Astrocyte (in vitro differentiated cells and primary cell): ENCODE results near the gene SHISAL1. TPM values are rescaled to one million over a fixed set of nuclear protein-coding genes. Genes with fewer than 3 reads are reported as not detected.

Source experiments
- DNase-seq: peaks from one replicate; pipeline ENCODE4 v3.0.0-alpha.2; 2010; ENCODE audit warnings: low read depth
- FAIRE-seq: peaks from 2 replicates; lab custom pipeline; 2011; peaks lifted over from hg19 to GRCh38; lab: Jason Lieb, UNC
- H2AFZ ChIP-seq: 2 replicates; pipeline ENCODE4 v1.6.0; 2012; ENCODE audit warnings: low read depth, low read length, inconsistent platforms
- H3K27ac ChIP-seq: 2 replicates; pipeline ENCODE4 v1.5.1; 2011; ENCODE audit warnings: low read depth, low read length, inconsistent platforms
- H3K27me3 ChIP-seq: 2 replicates; pipeline ENCODE4 v1.6.0; 2011; ENCODE audit warnings: low read length, inconsistent platforms; ENCODE audit not compliant: insufficient read depth
- H3K36me3 ChIP-seq: 2 replicates; pipeline ENCODE4 v1.5.1; 2011; ENCODE audit warnings: low read length, inconsistent platforms; ENCODE audit not compliant: insufficient read depth
- H3K4me1 ChIP-seq: 2 replicates; pipeline ENCODE4 v1.5.1; 2011; ENCODE audit warnings: low read length, inconsistent platforms; ENCODE audit not compliant: insufficient read depth
- H3K4me2 ChIP-seq: 2 replicates; pipeline ENCODE4 v1.6.0; 2012; ENCODE audit warnings: low read length, inconsistent platforms
- H3K4me3 ChIP-seq: 2 replicates; pipeline ENCODE4 v1.5.1; 2011; ENCODE audit warnings: low read depth, mild to moderate bottlenecking, low read length, inconsistent platforms; ENCODE audit not compliant: insufficient read depth
- H3K79me2 ChIP-seq: 2 replicates; pipeline ENCODE4 v1.6.0; 2012; ENCODE audit warnings: mild to moderate bottlenecking, low read length, inconsistent platforms; ENCODE audit not compliant: insufficient read depth
- H3K9ac ChIP-seq: 2 replicates; pipeline ENCODE4 v1.6.0; 2012; ENCODE audit warnings: mild to moderate bottlenecking, low read length, inconsistent platforms
- H3K9me3 ChIP-seq: 2 replicates; pipeline ENCODE4 v1.5.1; 2012; ENCODE audit warnings: low read depth, mild to moderate bottlenecking, low read length, inconsistent platforms; ENCODE audit not compliant: insufficient read depth
- H4K20me1 ChIP-seq: 2 replicates; pipeline ENCODE4 v1.6.0; 2012; ENCODE audit warnings: low read length, inconsistent platforms; ENCODE audit not compliant: insufficient read depth
- H3K27ac Mint-ChIP-seq: one replicate; pipeline ENCODE4 v1.8.0; 2021; ENCODE audit warnings: mild to moderate bottlenecking, mixed read lengths; ENCODE audit not compliant: unreplicated experiment
- H3K27me3 Mint-ChIP-seq: one replicate; pipeline ENCODE4 v1.8.0; 2021; ENCODE audit warnings: low read depth, mixed read lengths; ENCODE audit not compliant: unreplicated experiment
- H3K36me3 Mint-ChIP-seq: one replicate; pipeline ENCODE4 v1.8.0; 2021; ENCODE audit warnings: low read depth, mixed read lengths; ENCODE audit not compliant: unreplicated experiment
- H3K4me1 Mint-ChIP-seq: one replicate; pipeline ENCODE4 v1.8.0; 2021; ENCODE audit warnings: low read depth, mixed read lengths; ENCODE audit not compliant: unreplicated experiment
- H3K4me3 Mint-ChIP-seq: one replicate; pipeline ENCODE4 v1.8.0; 2021; ENCODE audit warnings: mild to moderate bottlenecking, moderate library complexity, mixed read lengths; ENCODE audit not compliant: unreplicated experiment
- H3K9me3 Mint-ChIP-seq: one replicate; pipeline ENCODE4 v1.8.0; 2021; ENCODE audit warnings: mild to moderate bottlenecking, mixed read lengths; ENCODE audit not compliant: unreplicated experiment
- EZH2 ChIP-seq: IDR thresholded peaks from 2 replicates; pipeline ENCODE4 v1.6.1; 2012; ENCODE audit warnings: mild to moderate bottlenecking, low read length, inconsistent platforms; ENCODE audit not compliant: insufficient read depth
- total RNA-seq: library from RNA; stranded (reverse); gene quantifications from 2 replicates; pipeline ENCODE4 v1.2.1, GENCODE V29; 2021
- TF ChIP-seq, protein P1 (sequence below): IDR thresholded peaks from 2 replicates; pipeline ENCODE4 v1.5.1; 2011; ENCODE audit warnings: low read depth, mild to moderate bottlenecking, inconsistent platforms, low read length, moderate library complexity; ENCODE audit not compliant: insufficient read depth

SHISAL1 gene
- total RNA-seq, 1 donor from 2014 or later = 0.36 TPM

DNA sequence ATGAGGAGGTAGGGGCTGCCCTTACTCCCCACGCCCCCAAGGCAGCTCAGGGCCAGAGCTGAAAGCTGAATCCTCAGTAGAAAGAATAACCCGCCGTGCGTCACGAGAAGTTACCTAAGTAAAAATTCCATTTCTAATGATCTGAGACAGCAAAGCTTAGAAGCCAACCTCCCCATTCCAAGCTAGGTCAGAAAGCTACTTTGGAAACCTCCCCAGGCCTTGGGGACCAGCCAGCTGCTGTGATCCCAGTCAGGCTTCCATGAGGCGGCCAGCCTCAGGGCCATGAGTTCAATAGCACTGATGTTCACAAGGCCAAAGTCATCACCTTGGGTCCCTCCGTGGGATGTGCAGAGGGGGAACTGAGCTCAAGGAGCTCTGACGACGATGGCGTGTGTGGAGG, 6.9 kb downstream of the SHISAL1 start:
- Histone ChIP-seq H3K9ac (no peak overlapping the region), H3K4me2 (no peak overlapping the region), H3K36me3 (no peaks in the 10 kb centered on the region), H3K4me1 (peaks cover 31% of the 10 kb centered on the region), H3K79me2 (no peaks in the 10 kb centered on the region), H3K27me3 (peaks cover 2% of the 10 kb centered on the region), H3K27ac (no peak overlapping the region), H3K4me3 (no peak overlapping the region), H2AFZ (no peak overlapping the region), H3K9me3 (no peaks in the 10 kb centered on the region), H4K20me1 (no peaks in the 10 kb centered on the region)
- H3K9me3 Mint-ChIP-seq = no peaks in the 10 kb centered on the region
- no peak overlapping the region for H3K27ac Mint-ChIP-seq
- peaks cover 24% of the 10 kb centered on the region for H3K27me3 Mint-ChIP-seq
- TF ChIP-seq, protein P1, sequence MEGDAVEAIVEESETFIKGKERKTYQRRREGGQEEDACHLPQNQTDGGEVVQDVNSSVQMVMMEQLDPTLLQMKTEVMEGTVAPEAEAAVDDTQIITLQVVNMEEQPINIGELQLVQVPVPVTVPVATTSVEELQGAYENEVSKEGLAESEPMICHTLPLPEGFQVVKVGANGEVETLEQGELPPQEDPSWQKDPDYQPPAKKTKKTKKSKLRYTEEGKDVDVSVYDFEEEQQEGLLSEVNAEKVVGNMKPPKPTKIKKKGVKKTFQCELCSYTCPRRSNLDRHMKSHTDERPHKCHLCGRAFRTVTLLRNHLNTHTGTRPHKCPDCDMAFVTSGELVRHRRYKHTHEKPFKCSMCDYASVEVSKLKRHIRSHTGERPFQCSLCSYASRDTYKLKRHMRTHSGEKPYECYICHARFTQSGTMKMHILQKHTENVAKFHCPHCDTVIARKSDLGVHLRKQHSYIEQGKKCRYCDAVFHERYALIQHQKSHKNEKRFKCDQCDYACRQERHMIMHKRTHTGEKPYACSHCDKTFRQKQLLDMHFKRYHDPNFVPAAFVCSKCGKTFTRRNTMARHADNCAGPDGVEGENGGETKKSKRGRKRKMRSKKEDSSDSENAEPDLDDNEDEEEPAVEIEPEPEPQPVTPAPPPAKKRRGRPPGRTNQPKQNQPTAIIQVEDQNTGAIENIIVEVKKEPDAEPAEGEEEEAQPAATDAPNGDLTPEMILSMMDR = no peak
- no peak for TF ChIP-seq EZH2
- H3K4me1 Mint-ChIP-seq = peaks cover 3% of the 10 kb centered on the region
- DNase-seq = no peak
- peaks cover 2% of the 10 kb centered on the region for H3K36me3 Mint-ChIP-seq
- no peak overlapping the region for H3K4me3 Mint-ChIP-seq
- FAIRE-seq = no peak

DNA sequence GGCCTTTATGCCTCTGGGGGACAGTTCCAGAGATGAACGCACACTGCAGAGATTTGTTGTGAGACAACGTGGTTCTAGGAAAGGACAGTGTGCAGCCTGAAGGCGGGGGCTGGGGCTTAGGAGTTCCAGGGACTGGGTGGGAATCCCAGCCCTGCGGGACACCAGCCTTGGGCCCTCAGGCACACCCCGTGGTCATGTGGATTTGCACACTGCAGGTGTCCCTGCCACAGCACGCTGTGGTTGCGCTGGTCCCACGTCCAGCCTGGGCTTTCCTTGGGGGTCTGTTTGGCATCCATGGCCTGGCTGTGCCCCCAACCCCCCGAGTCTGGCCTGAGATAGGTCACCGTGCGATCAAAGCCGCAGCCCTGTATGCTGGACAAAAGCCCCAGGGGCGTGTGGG, 7.3 kb downstream of the SHISAL1 start:
- H3K27ac ChIP-seq = no peak overlapping the region
- no peaks in the 10 kb centered on the region for H3K9me3 Mint-ChIP-seq
- no peaks in the 10 kb centered on the region for H3K9me3 ChIP-seq
- FAIRE-seq (no peak), DNase-seq (no peak)
- H3K36me3 ChIP-seq = no peaks in the 10 kb centered on the region
- H2AFZ ChIP-seq = no peak overlapping the region
- peaks cover 25% of the 10 kb centered on the region for H3K27me3 Mint-ChIP-seq
- H3K4me2 ChIP-seq = no peak overlapping the region
- peaks cover 2% of the 10 kb centered on the region for H3K27me3 ChIP-seq
- no peaks in the 10 kb centered on the region for H3K79me2 ChIP-seq
- peaks cover 3% of the 10 kb centered on the region for H3K4me1 Mint-ChIP-seq
- peaks cover 2% of the 10 kb centered on the region for H3K36me3 Mint-ChIP-seq
- TF ChIP-seq, protein P1 = no peak
- no peak for TF ChIP-seq EZH2
- no peak overlapping the region for H3K4me3 ChIP-seq
- peaks cover 30% of the 10 kb centered on the region for H3K4me1 ChIP-seq
- no peak overlapping the region for H3K4me3 Mint-ChIP-seq
- no peak overlapping the region for H3K27ac Mint-ChIP-seq
- no peak overlapping the region for H3K9ac ChIP-seq
- no peaks in the 10 kb centered on the region for H4K20me1 ChIP-seq

- FAIRE-seq (no peak), DNase-seq (no peak)
- peaks cover 3% of the 10 kb centered on the region for H3K4me1 Mint-ChIP-seq
- no peak overlapping the region for H3K27ac Mint-ChIP-seq
- peaks cover 2% of the 10 kb centered on the region for H3K36me3 Mint-ChIP-seq
- H3K27me3 Mint-ChIP-seq = peaks cover 29% of the 10 kb centered on the region
- no peak overlapping the region for H3K4me3 Mint-ChIP-seq
- TF ChIP-seq, protein P1 = no peak
- TF ChIP-seq EZH2 = no peak
- Histone ChIP-seq H3K79me2 (no peaks in the 10 kb centered on the region), H3K4me1 (peaks cover 24% of the 10 kb centered on the region), H3K27ac (no peak overlapping the region), H2AFZ (no peak overlapping the region), H3K36me3 (no peaks in the 10 kb centered on the region), H3K4me2 (no peak overlapping the region), H3K27me3 (peaks cover 7% of the 10 kb centered on the region), H3K9ac (no peak overlapping the region), H3K4me3 (no peak overlapping the region), H3K9me3 (no peaks in the 10 kb centered on the region), H4K20me1 (peaks cover 2% of the 10 kb centered on the region)
- no peaks in the 10 kb centered on the region for H3K9me3 Mint-ChIP-seq
Observed at GRCh38 chr22:44304911-44305310, 7.8 kb downstream of the SHISAL1 start.
